Measurements from ENCODE around the gene UPK3BL2. TPM values are rescaled to one million over a fixed set of nuclear protein-coding genes. Genes with fewer than 3 reads are reported as not detected.
"Not testable (repeated sequence)": the region's sequence is repeated elsewhere in the genome, so short reads cannot be mapped to it uniquely, and the experiment has no call there.

UPK3BL2 gene
- total RNA-seq = 10 to 100 TPM; 23.4 to 43.5 TPM

- H3K27me3 Mint-ChIP-seq; H3K4me3 Mint-ChIP-seq; H3K27ac Mint-ChIP-seq; H3K4me1 Mint-ChIP-seq; H3K9me3 Mint-ChIP-seq (ENCODE audit: low read depth); H3K36me3 Mint-ChIP-seq (ENCODE audit: low read depth); CTCF ChIA-PET; DNase-seq; ATAC-seq; intact Hi-C loops (cut with DNase I, micrococcal nuclease); POLR2A ChIA-PET: not testable (repeated sequence)
Observed at GRCh38 chr7:102543596-102543995, at the start of gene UPK3BL2. Gene UPK3BL2, minus strand, starts transcription at chr7:102543696. Its CDS starts 60 bp downstream, at chr7:102543636.

GRCh38 chr7:102592477-102593019 is 49.1 kb upstream of the UPK3BL2 start:
- H3K4me3 Mint-ChIP-seq; H3K36me3 Mint-ChIP-seq (ENCODE audit: low read depth); H3K9me3 Mint-ChIP-seq (ENCODE audit: low read depth); POLR2A ChIA-PET; H3K4me1 Mint-ChIP-seq; H3K27ac Mint-ChIP-seq; CTCF ChIA-PET; intact Hi-C loops (cut with DNase I, micrococcal nuclease); H3K27me3 Mint-ChIP-seq: not testable (repeated sequence)
- peak; percentile 14 for DNase-seq
- peak; percentile 63 for ATAC-seq

- CTCF ChIA-PET; POLR2A ChIA-PET; H3K27ac Mint-ChIP-seq; H3K4me1 Mint-ChIP-seq; intact Hi-C loops (cut with DNase I, micrococcal nuclease); H3K4me3 Mint-ChIP-seq; H3K9me3 Mint-ChIP-seq (ENCODE audit: low read depth); DNase-seq; H3K27me3 Mint-ChIP-seq; H3K36me3 Mint-ChIP-seq (ENCODE audit: low read depth): not testable (repeated sequence)
- peak; percentile 70 for ATAC-seq
Observed at GRCh38 chr7:102589857-102590256, 46.4 kb upstream of the UPK3BL2 start.

- H3K27me3 Mint-ChIP-seq; H3K36me3 Mint-ChIP-seq (ENCODE audit: low read depth); H3K27ac Mint-ChIP-seq; ATAC-seq; H3K4me3 Mint-ChIP-seq; H3K9me3 Mint-ChIP-seq (ENCODE audit: low read depth); CTCF ChIA-PET; DNase-seq; POLR2A ChIA-PET; intact Hi-C loops (cut with DNase I, micrococcal nuclease); H3K4me1 Mint-ChIP-seq: not testable (repeated sequence)
Observed at GRCh38 chr7:102583495-102583894, 40.0 kb upstream of the UPK3BL2 start.

GRCh38 chr7:102581722-102582121 is 38.2 kb upstream of the UPK3BL2 start:
- CTCF ChIA-PET; H3K4me1 Mint-ChIP-seq; ATAC-seq; intact Hi-C loops (cut with DNase I, micrococcal nuclease); DNase-seq; H3K4me3 Mint-ChIP-seq; POLR2A ChIA-PET; H3K27ac Mint-ChIP-seq; H3K27me3 Mint-ChIP-seq; H3K36me3 Mint-ChIP-seq (ENCODE audit: low read depth); H3K9me3 Mint-ChIP-seq (ENCODE audit: low read depth): not testable (repeated sequence)

- DNase-seq = peak; percentile 4
- H3K4me3 Mint-ChIP-seq; H3K9me3 Mint-ChIP-seq (ENCODE audit: low read depth); H3K27ac Mint-ChIP-seq; intact Hi-C loops (cut with DNase I, micrococcal nuclease); H3K27me3 Mint-ChIP-seq; H3K36me3 Mint-ChIP-seq (ENCODE audit: low read depth); ATAC-seq; POLR2A ChIA-PET; H3K4me1 Mint-ChIP-seq; CTCF ChIA-PET: not testable (repeated sequence)
Observed at GRCh38 chr7:102578486-102578885, 35.0 kb upstream of the UPK3BL2 start.

- POLR2A ChIA-PET; H3K9me3 Mint-ChIP-seq (ENCODE audit: low read depth); ATAC-seq; H3K27ac Mint-ChIP-seq; H3K27me3 Mint-ChIP-seq; H3K4me1 Mint-ChIP-seq; intact Hi-C loops (cut with DNase I, micrococcal nuclease); CTCF ChIA-PET; H3K4me3 Mint-ChIP-seq; H3K36me3 Mint-ChIP-seq (ENCODE audit: low read depth): not testable (repeated sequence)
- peak; percentile 4 for DNase-seq
Observed at GRCh38 chr7:102577315-102578240, 34.1 kb upstream of the UPK3BL2 start.

- peak; percentile 8 for DNase-seq
- H3K27ac Mint-ChIP-seq; intact Hi-C loops (cut with DNase I, micrococcal nuclease); POLR2A ChIA-PET; CTCF ChIA-PET; H3K4me1 Mint-ChIP-seq; H3K27me3 Mint-ChIP-seq; H3K36me3 Mint-ChIP-seq (ENCODE audit: low read depth); H3K9me3 Mint-ChIP-seq (ENCODE audit: low read depth); H3K4me3 Mint-ChIP-seq: not testable (repeated sequence)
- peak; percentile 62 for ATAC-seq
Observed at GRCh38 chr7:102576363-102576762, 32.9 kb upstream of the UPK3BL2 start.

- ATAC-seq = peak; percentile 34
- H3K27ac Mint-ChIP-seq = not testable (repeated sequence)
Observed at GRCh38 chr7:102574607-102575006, 31.1 kb upstream of the UPK3BL2 start.

GRCh38 chr7:102572261-102573239 is 29.1 kb upstream of the UPK3BL2 start, which contains the start of gene POLR2J3:
Gene POLR2J3, minus strand, starts transcription at chr7:102572583. Its CDS starts 62 bp downstream, at chr7:102572521.
- H3K27me3 Mint-ChIP-seq; H3K36me3 Mint-ChIP-seq (ENCODE audit: low read depth); CTCF ChIA-PET; H3K9me3 Mint-ChIP-seq (ENCODE audit: low read depth); H3K4me1 Mint-ChIP-seq; POLR2A ChIA-PET; intact Hi-C loops (cut with DNase I, micrococcal nuclease): not testable (repeated sequence)
- DNase-seq (peak; percentile 96), ATAC-seq (peak; percentile 76)
- peak within 1 kb of the TSS; percentile 87 for H3K27ac Mint-ChIP-seq
- H3K4me3 Mint-ChIP-seq = peak within 1 kb of the TSS; percentile 81

More at GRCh38 chr7:102574607-102575006, 31.1 kb upstream of the UPK3BL2 start:
- H3K36me3 Mint-ChIP-seq (ENCODE audit: low read depth); DNase-seq; H3K9me3 Mint-ChIP-seq (ENCODE audit: low read depth); H3K4me3 Mint-ChIP-seq; H3K27me3 Mint-ChIP-seq; CTCF ChIA-PET; H3K4me1 Mint-ChIP-seq; intact Hi-C loops (cut with DNase I, micrococcal nuclease); POLR2A ChIA-PET: not testable (repeated sequence)

GRCh38 chr7:102568620-102569019 is 25.1 kb upstream of the UPK3BL2 start:
- H3K27me3 Mint-ChIP-seq; H3K9me3 Mint-ChIP-seq (ENCODE audit: low read depth); H3K4me1 Mint-ChIP-seq; DNase-seq; ATAC-seq; H3K27ac Mint-ChIP-seq; CTCF ChIA-PET; H3K4me3 Mint-ChIP-seq; POLR2A ChIA-PET; H3K36me3 Mint-ChIP-seq (ENCODE audit: low read depth); intact Hi-C loops (cut with DNase I, micrococcal nuclease): not testable (repeated sequence)
